DLD1 (cell line): ENCODE measurements around the gene ZNF579.

Experiments
- in situ Hi-C: cut with HindIII; loops from 2 replicates; pipeline ENCODE4 v1.10.0; 2017; ENCODE audit warnings: low sequenced_read_pairs

The ZNF579 gene

GRCh38 chr19:55580628-55581144 lies at the start of gene ZNF579:
Gene ZNF579, minus strand, starts transcription at chr19:55580848. Its CDS starts 1,209 bp downstream, at chr19:55579639.
- in situ Hi-C loops: no loop called here

- in situ Hi-C loops: loop anchor here (10.0 kb wide), 1 partner anchor 452 kb away; no protein-coding TSS in a partner anchor
These were observed 45.7 kb upstream of the ZNF579 start for GRCh38 chr19:55626350-55626749.

- in situ Hi-C loops: loop anchor here (10.0 kb wide), 1 partner anchor 450 kb away; no protein-coding TSS in a partner anchor
These were observed 44.3 kb upstream of the ZNF579 start for GRCh38 chr19:55625004-55625326.

GRCh38 chr19:55624109-55625003 lies 43.7 kb upstream of the ZNF579 start, which contains the start of gene ZNF784:
Gene ZNF784, minus strand, starts transcription at chr19:55624566. Its CDS starts 5 bp downstream, at chr19:55624561.
- in situ Hi-C loops: loop anchor here (5.0 to 10.0 kb wide), 2 partner anchors 97 to 450 kb away; no protein-coding TSS in a partner anchor

GRCh38 chr19:55623561-55623960 lies 42.9 kb upstream of the ZNF579 start:
- in situ Hi-C loops: loop anchor here (5.0 to 10.0 kb wide), 2 partner anchors 96 to 449 kb away; no protein-coding TSS in a partner anchor

- in situ Hi-C loops: loop anchor here (5.0 to 10.0 kb wide), 2 partner anchors 96 to 448 kb away; no protein-coding TSS in a partner anchor
These were observed 42.5 kb upstream of the ZNF579 start for GRCh38 chr19:55623130-55623529.

- in situ Hi-C loops: loop anchor here (5.0 to 10.0 kb wide), 2 partner anchors 95 to 448 kb away; no protein-coding TSS in a partner anchor
These were observed 41.8 kb upstream of the ZNF579 start for GRCh38 chr19:55622242-55622969.

GRCh38 chr19:55621673-55622231 lies 41.1 kb upstream of the ZNF579 start:
- in situ Hi-C loops: loop anchor here (5.0 to 10.0 kb wide), 2 partner anchors 94 to 447 kb away; no protein-coding TSS in a partner anchor

- in situ Hi-C loops: loop anchor here (5.0 to 10.0 kb wide), 2 partner anchors 94 to 446 kb away; no protein-coding TSS in a partner anchor
These were observed 40.6 kb upstream of the ZNF579 start for GRCh38 chr19:55621205-55621672.

GRCh38 chr19:55620410-55621204 lies 40.0 kb upstream of the ZNF579 start:
- in situ Hi-C loops: loop anchor here (5.0 to 10.0 kb wide), 2 partner anchors 93 to 446 kb away; no protein-coding TSS in a partner anchor

- in situ Hi-C loops: no loop called here
These were observed 38.6 kb upstream of the ZNF579 start for GRCh38 chr19:55619286-55619685.

- in situ Hi-C loops: no loop called here
These were observed 37.8 kb upstream of the ZNF579 start for GRCh38 chr19:55618426-55618825.

GRCh38 chr19:55617426-55617825 lies 36.8 kb upstream of the ZNF579 start:
- in situ Hi-C loops: no loop called here

GRCh38 chr19:55616395-55616875 lies 35.8 kb upstream of the ZNF579 start:
- in situ Hi-C loops: no loop called here

GRCh38 chr19:55615543-55616394 lies 35.1 kb upstream of the ZNF579 start:
- in situ Hi-C loops: no loop called here

- in situ Hi-C loops: no loop called here
These were observed 34.3 kb upstream of the ZNF579 start for GRCh38 chr19:55614711-55615542.

GRCh38 chr19:55613930-55614710 lies 33.5 kb upstream of the ZNF579 start:
- in situ Hi-C loops: no loop called here
